Activated CD8-positive, alpha-beta memory T cell treated with anti-CD3 and anti-CD28 coated beads, Interleukin-2, amount 50 U/mL, for 48 hours (primary cell): Measurements from ENCODE around the gene LMTK2.

ENCODE experiments used
- DNase-seq: peaks from one replicate; pipeline ENCODE4 v3.0.0-alpha.2; 2020

LMTK2 gene

GRCh38 chr7:98138672-98139071, 32.0 kb downstream of the LMTK2 start:
- DNase-seq = no peak

GRCh38 chr7:98142658-98143057, 36.0 kb downstream of the LMTK2 start:
- no peak for DNase-seq

- DNase-seq = no peak
Measured at GRCh38 chr7:98148607-98149006, 41.9 kb downstream of the LMTK2 start.

GRCh38 chr7:98149116-98149692, 42.5 kb downstream of the LMTK2 start:
- no peak for DNase-seq

GRCh38 chr7:98151884-98152283, 45.2 kb downstream of the LMTK2 start:
- no peak for DNase-seq

- DNase-seq = no peak
Measured at GRCh38 chr7:98156700-98157099, 50.0 kb downstream of the LMTK2 start.

GRCh38 chr7:98157761-98158160, 51.1 kb downstream of the LMTK2 start:
- no peak for DNase-seq

GRCh38 chr7:98162758-98163157, 56.1 kb downstream of the LMTK2 start:
- DNase-seq = no peak

- no peak for DNase-seq
Measured at GRCh38 chr7:98163269-98163668, 56.6 kb downstream of the LMTK2 start.

GRCh38 chr7:98163704-98164494, 57.2 kb downstream of the LMTK2 start:
- DNase-seq = no peak

- DNase-seq = peak; percentile 82
Measured at GRCh38 chr7:98165827-98166667, 59.4 kb downstream of the LMTK2 start.

GRCh38 chr7:98166668-98166970, 60.0 kb downstream of the LMTK2 start:
- DNase-seq = no peak

GRCh38 chr7:98167653-98168052, 61.0 kb downstream of the LMTK2 start:
- no peak for DNase-seq

GRCh38 chr7:98168181-98168903, 61.7 kb downstream of the LMTK2 start:
- DNase-seq = peak; percentile 72

- no peak for DNase-seq
Measured at GRCh38 chr7:98168904-98169621, 62.4 kb downstream of the LMTK2 start.

GRCh38 chr7:98170966-98171365, 64.3 kb downstream of the LMTK2 start:
- no peak for DNase-seq

- DNase-seq = no peak
Measured at GRCh38 chr7:98171449-98171848, 64.8 kb downstream of the LMTK2 start.

- no peak for DNase-seq
Measured at GRCh38 chr7:98174334-98175259, 67.9 kb downstream of the LMTK2 start.

- DNase-seq = no peak
Measured at GRCh38 chr7:98175260-98175940, 68.7 kb downstream of the LMTK2 start.

- DNase-seq = no peak
Measured at GRCh38 chr7:98177553-98177952, 70.9 kb downstream of the LMTK2 start.

- no peak for DNase-seq
Measured at GRCh38 chr7:98178321-98178720, 71.7 kb downstream of the LMTK2 start.
